ENCODE results near the gene PITPNC1.

Gene PITPNC1

DNA sequence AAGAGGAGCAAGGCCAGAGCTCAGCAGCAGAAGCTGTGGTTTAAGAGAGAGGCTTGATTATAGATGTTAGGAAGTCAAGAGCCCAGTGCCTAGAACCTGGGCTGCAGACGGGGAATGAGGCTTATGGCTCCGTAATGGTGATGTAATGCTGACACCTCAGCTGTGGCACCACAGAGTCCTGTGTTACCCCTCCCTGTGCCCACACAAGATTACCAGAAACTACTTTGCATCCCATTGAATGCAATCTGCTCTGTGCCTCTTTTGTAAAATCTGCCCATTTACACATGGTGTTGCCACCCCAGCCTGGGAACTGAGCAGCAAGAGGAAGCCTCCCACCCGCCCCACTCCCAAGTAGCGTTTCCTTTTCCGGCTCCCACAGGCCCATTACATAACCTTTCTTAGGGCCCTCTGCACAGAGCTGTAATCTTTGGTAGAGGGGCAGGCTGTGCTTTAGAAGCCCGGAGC lies 57.0 kb downstream of the PITPNC1 start:
- DNase-seq (ENCODE audit: low read depth in 2 of 2) = no peak

DNA sequence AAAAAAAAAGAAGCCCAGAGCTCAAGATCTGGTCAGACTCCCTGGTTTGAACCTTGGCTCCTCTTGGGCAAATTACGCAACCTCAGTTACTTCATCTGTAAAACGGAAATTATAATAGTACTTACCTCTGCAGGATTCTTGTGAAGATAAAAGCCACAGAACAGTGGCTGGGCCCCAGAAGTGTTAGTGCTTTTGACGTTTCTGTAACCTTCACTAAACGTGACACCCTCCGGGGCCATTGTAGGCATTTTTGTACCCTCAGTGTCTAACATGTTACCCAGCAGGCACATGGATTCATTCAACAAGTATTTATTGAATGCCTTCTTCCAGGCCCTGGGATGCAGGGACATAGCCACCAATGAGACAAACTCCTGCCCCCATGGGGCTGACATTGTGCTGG lies 58.0 kb downstream of the PITPNC1 start:
- DNase-seq (ENCODE audit: low read depth in 2 of 2) = peak in 1 of 2 donors; percentile 47

DNA sequence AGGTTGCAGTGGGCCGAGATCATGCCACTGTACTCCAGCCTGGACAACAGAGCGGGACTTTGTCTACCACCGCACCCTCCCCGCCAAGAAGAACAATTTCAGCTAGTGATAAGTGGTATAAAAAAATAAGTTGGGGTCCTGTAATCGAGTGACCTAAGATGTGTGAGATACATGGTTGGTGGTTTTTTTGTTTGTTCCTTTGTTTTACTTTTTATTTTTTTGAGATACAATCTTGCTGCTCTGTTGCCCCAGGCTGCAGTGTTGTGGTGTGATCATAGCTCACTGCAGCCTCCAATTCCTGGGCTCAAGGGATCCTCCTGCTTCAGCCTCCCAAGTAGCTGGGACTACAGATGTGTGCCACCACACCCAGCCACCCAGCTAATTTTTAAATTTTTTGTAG lies 58.7 kb downstream of the PITPNC1 start:
- DNase-seq (ENCODE audit: low read depth in 2 of 2) = no peak

DNA sequence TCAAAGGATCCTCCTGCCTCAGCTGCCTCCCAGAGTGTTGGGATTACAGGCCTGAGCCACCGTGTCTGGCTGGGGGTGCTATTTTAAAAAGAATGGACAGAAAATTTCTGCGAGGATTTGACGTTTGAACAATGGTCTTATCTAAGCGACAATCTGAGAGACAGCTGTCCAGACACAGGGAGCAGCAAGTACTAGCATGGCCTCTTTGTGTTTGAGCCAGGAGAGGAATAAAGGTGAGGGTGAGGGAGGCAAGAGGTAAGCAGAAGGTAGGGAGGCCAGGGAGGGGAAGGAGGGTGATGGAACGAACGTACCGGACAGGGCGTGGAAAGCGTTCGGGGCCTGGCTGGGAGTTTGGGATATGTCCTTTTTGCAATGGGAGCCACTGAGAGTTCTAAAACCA lies 59.2 kb downstream of the PITPNC1 start:
- no peak for DNase-seq (ENCODE audit: low read depth in 2 of 2)

DNA sequence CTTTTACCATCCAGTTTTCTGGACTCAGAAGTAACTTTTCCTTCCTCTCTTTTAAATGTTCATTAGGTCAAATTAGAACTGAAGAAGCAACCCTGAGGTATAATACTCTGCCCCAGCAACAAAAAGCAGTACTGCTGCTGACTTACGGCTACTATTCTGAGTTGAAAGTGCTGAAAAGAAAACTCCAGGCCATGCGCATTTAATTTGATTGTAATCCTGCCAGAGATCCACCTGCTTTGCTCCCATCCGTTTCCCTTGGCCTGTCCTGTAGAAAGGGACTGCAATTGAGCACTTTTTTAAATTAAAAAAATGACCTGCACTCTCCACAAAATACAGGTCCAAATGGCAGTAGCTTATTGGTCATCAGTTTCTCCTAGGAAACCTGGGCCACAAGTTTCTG lies 61.6 kb downstream of the PITPNC1 start:
- DNase-seq (ENCODE audit: low read depth in 2 of 2) = no peak

DNA sequence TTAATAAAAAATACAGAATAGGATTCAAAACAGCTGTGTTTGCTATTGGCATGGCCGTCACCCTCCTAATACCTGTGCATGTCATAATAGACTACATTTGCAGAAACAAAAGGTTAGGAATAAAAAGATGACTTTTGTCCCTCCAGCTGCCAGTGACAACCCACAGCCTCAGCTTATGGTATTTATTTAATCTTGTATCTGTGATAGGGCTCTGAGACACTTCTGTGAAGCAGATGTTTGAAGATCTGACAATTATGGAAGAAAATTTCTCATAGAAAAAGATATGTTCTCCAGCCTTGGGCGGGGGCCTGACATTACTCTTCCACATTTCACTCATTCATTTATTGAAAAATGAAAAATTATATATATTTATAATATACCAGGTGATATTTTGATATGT lies 62.2 kb downstream of the PITPNC1 start:
- DNase-seq (ENCODE audit: low read depth in 2 of 2) = no peak

DNA sequence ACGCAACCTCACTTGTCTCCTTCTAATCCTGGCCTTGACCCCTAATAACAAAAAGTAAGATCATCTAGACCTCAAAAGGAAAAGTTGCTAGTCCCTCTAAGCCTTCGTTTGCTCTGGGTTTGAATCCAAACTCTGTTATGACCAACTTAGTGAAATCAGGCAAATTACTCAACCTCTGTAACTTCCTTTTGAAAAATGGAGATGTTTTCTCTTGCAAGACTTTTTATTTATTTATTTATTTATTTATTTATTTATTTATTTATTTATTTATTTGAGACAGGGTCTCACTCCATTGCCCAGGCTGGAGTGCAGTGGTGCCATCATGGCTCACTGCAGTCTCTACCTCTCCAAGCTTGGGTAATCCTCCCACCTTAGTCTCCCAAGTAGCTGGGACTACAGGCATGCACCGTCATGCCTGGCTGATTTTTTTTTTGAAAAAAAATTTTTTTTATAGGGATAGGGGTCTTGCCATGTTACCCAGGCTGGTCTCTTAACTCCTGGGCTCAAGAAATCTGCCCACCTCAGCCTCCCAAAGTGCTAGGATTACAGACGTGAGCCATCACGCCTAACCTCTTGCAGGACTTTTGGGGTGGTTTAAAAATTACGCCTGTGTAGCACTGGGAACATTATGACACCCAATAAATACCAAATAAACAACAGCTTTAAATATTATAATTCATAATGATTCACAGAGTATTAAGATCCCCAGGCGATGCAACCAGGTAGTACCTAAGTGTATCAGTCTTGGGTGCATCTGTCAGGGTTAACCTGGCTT lies 63.4 kb downstream of the PITPNC1 start:
- DNase-seq (ENCODE audit: low read depth in 2 of 2) = no peak

DNA sequence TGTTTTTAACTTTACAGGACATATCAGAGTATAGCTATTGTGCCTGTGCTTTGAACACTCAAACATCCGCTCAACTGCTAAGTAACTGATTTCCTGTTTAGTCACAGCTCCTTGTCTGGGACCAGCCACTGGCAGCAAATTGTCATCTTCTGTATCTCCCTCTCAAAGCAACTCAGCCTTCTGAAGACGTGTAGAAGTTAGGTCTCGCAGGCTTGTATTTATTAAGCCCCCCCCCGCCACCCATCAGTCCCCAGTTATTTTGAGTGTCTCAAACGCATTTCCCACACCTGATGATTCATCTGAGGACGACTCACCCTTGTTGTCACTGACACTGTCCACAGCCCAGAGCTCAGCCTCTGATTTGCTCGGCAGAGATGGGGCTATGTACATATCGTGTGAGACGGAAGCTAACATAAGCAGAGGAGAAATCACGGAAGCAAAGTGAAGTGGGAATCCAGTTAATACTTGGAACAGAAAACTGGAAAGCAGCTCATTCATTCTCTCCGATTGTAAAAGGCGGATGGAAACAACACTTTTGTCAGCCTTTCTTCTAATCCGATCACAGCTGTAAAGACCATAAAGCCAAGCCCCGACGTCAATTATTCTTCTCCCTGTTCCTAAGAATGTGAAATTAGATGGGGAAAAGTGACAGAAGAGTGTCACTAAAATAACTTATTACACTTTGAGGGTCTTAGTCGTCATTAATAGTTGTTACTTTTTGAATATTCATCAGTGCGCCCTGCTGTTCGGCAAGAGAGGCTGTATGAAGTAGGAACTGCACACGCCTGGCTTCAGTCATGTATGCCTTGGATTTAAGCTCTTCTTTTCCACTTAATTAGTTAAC lies 64.2 kb downstream of the PITPNC1 start:
- DNase-seq (ENCODE audit: low read depth in 2 of 2) = peak; percentile 65

DNA sequence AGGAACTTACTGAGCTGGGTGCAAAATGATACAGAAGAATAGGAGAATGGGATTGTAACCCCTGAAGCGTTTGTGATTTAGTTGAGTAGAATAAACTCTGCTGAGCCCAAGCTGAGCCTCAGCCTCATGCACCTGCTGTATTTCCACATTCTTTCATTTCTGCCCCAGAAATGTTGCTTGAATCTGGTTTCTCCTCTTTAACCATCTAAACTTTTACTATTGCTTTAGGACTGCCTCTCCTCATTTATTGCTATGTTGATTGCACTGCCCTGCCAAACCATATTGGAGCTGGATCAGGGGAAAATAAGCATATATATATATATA lies 64.8 kb downstream of the PITPNC1 start:
- DNase-seq (ENCODE audit: low read depth in 2 of 2) = no peak

DNA sequence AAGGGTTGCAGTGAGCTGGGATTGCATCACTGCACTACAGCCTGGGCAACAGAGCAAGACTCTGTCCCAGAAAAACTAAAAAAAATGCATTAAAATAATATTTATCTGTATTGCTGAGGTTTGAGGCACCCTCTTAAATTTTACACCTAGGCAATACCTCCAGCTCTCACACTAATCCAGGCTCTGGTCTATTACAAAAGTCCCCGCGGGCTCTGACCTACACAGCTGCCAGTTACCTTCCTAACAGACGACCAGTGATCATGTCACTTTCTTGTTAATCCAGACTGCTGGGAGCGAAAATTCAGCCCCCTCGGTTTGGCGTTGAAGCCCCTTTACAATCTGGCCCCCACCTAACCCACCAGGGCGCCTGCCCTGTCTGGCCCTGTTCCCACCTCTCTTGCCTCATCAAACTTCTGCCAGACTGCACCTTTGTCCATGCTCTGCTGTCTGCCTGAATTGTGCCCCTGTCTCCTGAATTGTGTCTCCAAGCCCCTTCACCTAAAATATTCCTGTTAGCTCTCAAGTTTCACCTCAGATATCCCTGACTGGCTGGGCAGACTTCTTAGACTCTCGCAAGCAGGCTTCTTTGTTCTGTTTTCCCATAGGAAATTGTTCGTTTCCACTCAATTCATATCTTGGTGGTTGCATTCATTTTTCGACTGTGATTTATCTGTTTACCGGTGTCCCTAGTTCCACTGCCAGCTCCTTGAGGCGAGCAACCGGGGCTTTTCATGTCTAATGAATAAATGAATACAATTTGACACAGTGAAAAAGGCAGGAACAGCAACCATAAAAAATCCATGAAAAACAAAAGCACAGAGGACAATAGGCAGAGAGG lies 65.9 kb downstream of the PITPNC1 start:
- no peak for DNase-seq (ENCODE audit: low read depth in 2 of 2)

DNA sequence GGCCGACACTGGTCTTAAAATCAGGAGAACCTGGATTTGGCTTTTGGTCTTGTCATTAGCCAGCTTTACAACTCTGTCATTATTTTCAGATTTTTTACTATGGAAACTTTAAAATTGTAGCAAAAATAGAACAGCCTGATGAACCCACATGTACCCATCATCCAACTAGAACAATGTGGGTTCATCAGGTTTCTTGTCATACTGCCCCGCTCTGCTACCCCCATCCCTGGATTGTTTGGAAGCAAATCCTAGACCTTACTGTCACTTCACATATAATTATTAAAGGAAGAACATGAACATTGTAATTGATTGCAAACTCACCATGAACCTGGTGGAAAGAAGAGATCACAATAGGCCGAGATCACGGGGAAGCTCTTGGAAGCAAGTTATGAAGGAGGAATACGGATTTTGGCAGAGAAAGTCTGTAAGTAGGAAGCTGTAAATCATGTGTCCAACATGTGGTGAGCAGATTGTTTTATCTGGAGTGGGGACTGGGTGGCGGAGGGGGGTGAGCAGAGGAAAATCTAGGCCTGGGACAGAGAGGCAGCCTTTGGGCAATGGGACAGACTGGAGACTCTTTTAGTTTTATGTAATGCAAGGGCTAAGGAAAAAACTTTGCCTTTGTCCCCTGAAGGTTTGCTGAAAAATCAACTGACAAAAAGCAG lies 67.0 kb downstream of the PITPNC1 start:
- DNase-seq (ENCODE audit: low read depth in 2 of 2) = no peak

DNA sequence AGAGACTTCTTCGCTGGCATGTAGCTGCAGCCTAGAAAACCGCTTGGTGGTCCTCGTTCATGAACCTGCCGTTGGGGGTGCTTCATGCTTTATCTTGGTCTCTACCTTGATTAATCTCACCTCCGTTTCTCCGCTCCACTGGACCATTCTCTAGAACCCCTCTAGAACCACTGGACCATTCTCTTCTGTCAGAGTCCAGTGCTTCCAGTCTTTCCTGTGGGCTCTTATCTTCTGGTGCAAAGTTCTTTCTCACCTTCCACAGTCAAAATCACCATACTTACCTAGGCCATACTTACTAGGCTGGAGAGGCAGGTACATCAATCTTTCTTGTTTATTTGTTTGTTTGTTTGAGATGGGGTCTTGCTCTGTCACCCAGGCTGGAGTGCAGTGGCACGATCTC lies 71.4 kb downstream of the PITPNC1 start:
- no peak for DNase-seq (ENCODE audit: low read depth in 2 of 2)

DNA sequence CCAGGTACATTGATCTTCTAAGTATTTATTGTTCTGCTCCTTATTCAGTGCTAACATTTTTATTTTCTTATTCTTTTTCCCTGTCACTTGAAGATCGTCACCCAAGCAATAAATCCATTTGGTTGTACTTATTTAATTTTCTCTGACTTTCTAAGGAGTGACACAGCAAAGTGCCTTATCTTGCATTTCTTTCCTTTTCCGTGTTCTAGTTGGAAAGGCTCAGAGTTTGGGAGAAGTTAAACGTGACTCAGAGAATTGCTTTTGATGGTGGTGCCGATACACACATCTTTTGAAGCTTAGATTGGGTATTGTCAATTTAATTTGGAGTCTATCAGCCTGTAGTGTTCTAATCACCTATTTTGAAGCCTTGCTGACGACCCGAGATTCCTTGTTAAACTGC lies 72.0 kb downstream of the PITPNC1 start:
- DNase-seq (ENCODE audit: low read depth in 2 of 2) = no peak

DNA sequence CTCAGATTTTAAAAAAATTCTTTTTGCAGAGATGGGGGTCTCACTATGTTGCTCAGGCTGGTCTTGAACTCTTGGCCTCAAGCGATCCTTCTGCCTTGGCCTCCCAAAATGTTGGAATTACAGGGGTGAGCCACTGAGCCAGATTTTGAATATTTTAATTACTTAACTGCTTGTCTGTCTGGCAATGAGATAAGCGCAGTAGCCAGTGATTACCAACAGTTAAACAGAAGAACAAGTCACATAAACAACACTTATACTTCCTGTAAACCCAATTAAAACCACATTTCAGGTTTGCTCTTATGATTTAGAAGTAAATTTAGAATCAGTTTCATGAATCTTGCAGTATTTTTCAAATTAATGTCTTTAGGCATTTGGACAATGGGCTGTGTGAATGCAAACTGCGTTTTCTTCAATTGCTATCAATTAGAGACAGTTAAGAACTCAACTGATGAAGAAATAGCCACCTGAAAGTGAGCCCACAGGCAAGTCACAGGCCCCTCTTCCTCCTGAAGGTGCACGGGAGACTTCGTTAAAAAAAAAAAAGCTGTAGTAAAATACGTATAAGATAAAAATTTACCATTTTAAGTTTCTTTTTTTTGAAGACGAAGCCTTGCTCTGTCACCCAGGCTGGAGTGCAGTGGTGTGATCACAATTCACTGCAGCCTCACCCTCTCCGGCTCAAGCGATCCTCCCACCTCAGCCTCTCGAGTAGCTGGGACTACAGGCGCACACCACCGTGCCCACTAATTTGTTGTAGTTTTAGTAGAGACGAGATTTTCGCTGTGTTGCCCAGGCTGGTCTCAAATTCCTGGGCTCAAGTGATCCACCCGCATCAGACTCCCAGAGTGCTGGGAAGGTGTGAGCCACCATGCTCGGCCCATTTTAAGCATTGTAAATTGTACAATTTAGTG lies 73.0 kb downstream of the PITPNC1 start:
- DNase-seq (ENCODE audit: low read depth in 2 of 2) = no peak

DNA sequence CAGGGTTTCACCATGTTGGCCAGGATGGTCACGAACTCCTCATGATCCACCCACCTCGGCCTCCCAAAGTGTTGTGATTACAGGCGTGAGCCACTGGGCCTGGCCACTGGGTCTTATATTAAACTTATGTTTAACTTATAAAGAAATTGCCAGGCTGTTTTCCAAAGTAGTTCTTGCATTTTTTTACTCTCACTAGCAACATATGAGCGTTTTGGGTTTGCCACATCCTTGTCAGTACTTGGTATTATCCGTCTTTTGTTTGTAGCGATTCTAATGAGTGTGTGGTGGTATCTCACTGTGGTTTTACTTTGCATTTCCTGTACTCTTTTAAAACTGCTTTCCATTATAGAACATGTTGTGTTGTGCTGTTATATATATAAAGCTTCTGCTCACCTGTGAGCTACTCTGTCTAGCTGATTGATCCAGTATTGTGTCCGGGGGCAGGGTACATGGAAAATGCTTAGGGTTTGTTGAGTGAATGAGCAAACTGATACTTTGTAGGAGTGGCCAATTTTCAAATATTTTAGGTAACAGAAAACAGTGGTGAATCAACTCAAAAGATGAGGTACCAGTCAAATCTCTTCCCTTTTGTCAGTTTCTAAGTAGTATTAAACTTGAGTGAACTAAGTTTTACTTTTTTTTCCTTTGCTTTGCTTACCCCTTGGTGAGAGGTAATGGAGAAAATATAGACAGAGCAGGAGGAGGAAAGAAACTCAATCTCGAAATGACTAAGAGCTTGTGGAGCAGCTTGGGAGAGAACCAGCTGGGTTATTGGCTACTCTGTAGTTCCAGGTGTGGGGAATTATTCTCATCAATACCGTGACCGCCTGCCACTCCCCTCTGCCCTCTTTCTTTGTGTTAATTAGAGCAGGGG lies 75.8 kb downstream of the PITPNC1 start:
- no peak for DNase-seq (ENCODE audit: low read depth in 2 of 2)

DNA sequence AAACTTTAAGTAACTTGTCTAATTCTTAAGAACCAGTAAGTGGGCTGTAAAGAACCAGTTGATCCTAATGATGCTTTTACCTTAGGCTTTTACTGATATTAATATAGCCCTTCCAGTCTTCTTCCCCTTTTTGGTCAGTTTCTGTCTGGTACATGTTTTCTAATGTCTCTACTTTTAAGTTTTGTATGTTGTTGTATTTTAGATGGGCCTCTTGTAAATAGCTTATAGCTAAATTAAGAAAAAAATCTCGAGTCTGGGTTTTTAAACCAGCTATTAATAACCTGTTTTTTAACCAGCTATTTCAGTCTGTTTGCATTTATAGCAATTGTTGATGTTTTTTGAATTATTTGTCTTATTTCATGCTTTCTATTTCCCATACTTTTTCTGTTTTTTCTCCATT lies 79.0 kb downstream of the PITPNC1 start:
- DNase-seq (ENCODE audit: low read depth in 2 of 2) = no peak

DNA sequence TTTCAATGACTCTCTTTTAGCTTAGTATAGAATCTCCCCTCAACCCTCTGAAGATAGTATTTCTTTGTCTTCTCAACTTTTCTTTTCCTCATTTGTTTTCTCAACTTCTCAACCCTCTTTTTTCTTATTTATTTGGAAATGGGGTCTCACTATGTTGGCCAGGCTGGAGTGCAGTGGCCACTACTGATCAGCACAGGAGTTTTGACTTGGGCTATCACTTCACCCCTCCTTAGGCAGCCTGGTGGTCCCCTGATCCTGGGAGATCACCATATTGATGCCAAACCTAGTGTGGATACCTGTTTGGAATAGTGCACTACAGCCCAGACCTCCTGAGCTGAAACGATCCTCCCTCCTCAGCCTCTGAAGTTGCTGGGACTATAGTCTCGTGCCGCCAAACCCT lies 79.8 kb downstream of the PITPNC1 start:
- no peak for DNase-seq (ENCODE audit: low read depth in 2 of 2)

DNA sequence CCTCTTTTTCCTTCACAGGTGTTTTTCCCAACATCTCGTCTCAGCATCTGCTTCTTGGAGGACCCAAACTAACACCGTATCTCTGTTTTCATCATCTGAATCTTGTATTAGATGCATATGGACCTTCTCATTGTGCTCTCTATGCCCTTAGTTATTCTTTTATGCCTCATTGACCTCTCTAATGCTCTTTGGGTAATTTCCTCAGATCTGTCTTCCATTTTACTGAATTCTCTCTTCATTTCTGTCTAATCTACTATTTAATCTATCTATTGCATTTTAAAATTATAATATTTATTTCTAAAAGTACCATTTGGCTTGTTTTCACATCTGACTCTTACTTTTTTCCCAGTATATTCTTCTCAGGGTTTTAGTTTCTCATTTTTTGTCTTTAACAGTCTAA lies 81.1 kb downstream of the PITPNC1 start:
- no peak for DNase-seq (ENCODE audit: low read depth in 2 of 2)

DNA sequence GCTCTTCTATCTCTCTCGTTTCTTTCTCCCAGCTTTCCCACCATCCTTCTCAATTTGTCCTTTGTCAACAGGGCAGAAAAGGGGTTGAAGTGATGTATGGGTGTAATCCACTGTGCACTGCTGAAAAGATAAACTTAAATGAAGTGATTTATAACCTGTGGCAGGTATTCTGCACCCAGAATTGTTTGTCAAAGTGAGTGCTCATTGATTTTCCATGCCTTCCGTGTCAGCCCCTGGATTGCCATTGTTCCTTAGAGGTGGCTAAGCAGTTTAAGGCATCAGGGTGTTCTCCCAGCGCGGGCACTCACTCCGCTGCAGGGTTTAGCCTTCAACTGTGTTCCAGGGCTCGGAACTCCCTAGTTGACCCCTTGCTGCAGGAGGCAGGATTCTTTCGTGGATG lies 82.9 kb downstream of the PITPNC1 start:
- no peak for DNase-seq (ENCODE audit: low read depth in 2 of 2)

All from stimulated activated CD4-positive, alpha-beta T cell treated with anti-CD3 and anti-CD28 coated beads, Interleukin-15, amount 100 ng/mL, for 48 hours (primary cell).